ENCODE data around the gene ACTR6. TPM values are rescaled to one million over a fixed set of nuclear protein-coding genes. Genes with fewer than 3 reads are reported as not detected.
A peak's percentile ranks its signal among the peaks of the same experiment; 100 is the strongest.

Gene ACTR6
- polyA plus RNA-seq, 12 donors: 17.2 to 27.2 (median 21.6) TPM; not detected in 1

GRCh38 chr12:100265732-100266584, 65.3 kb downstream of the ACTR6 start:
- DNase-seq: no peak

- DNase-seq: no peak
These were observed 65.9 kb downstream of the ACTR6 start for GRCh38 chr12:100266585-100266834.

- DNase-seq: peak; percentile 96
These were observed 66.4 kb downstream of the ACTR6 start, which contains the start of the genes DEPDC4 and SCYL2 for GRCh38 chr12:100266835-100267602. Gene DEPDC4, minus strand, starts transcription at chr12:100267079. Its CDS starts 3 bp downstream, at chr12:100267076. Gene SCYL2, plus strand, starts transcription at chr12:100267177. Its CDS starts 15,794 bp downstream, at chr12:100282971.

- DNase-seq: peak; percentile 32
These were observed 67.1 kb downstream of the ACTR6 start for GRCh38 chr12:100267603-100268281.

GRCh38 chr12:100268835-100269564, 68.4 kb downstream of the ACTR6 start:
- peak; percentile 0 for DNase-seq

- DNase-seq: no peak
These were observed 73.2 kb downstream of the ACTR6 start for GRCh38 chr12:100273782-100274181.

Other genes with a start within 250 kb of the ACTR6 start
- gene ANKS1B, start 215.9 kb upstream of the ACTR6 start, polyA plus RNA-seq (ENCODE audit: insufficient read length in 12 of 12): 1 to 10 TPM in 10 of 12 donors, not detected in 2; 1.5 to 4.0 (median 2.7) TPM
- 10 to 100 TPM in 11 of 12 donors, not detected in 1; 14.7 to 19.3 (median 16.5) TPM for gene BLTP3B, start 57.9 kb upstream of the ACTR6 start, polyA plus RNA-seq (ENCODE audit: insufficient read length in 12 of 12)
- 1 to 10 TPM in 9 of 12 donors, under 1 TPM in 1, not detected in 2; 0.82 to 2.9 (median 1.7) TPM for gene DEPDC4, start 66.3 kb downstream of the ACTR6 start, polyA plus RNA-seq (ENCODE audit: insufficient read length in 12 of 12)
- 10 to 100 TPM in 11 of 12 donors, not detected in 1; 27.4 to 48.1 (median 34.1) TPM for gene SCYL2, start 66.4 kb downstream of the ACTR6 start, polyA plus RNA-seq (ENCODE audit: insufficient read length in 12 of 12)
- 1 to 10 TPM in 2 of 12 donors, under 1 TPM in 8, not detected in 2; 0.09 to 2.0 (median 0.30) TPM for gene SLC17A8, start 156.3 kb downstream of the ACTR6 start, polyA plus RNA-seq (ENCODE audit: insufficient read length in 12 of 12)